H9 (cell line): ENCODE measurements around the gene USP37. TPM values are rescaled to one million over a fixed set of nuclear protein-coding genes. Genes with fewer than 3 reads are reported as not detected.

Source experiments
- DNase-seq: peaks from one replicate; pipeline ENCODE4 v3.0.0-alpha.2; 2017
- H2AFZ ChIP-seq: one replicate; pipeline ENCODE4 v1.6.1; 2013; ENCODE audit warnings: mild to moderate bottlenecking, low read length, control low read depth, moderate library complexity
- H2AK5ac ChIP-seq: 2 replicates; pipeline ENCODE4 v1.6.1; 2013; ENCODE audit warnings: low read length, control low read depth, mixed read lengths; ENCODE audit not compliant: insufficient read length
- H2BK120ac ChIP-seq: one replicate; pipeline ENCODE4 v1.6.1; 2013; ENCODE audit warnings: low read depth, mild to moderate bottlenecking, low read length, control low read depth, inconsistent platforms; ENCODE audit not compliant: poor library complexity, severe bottlenecking
- H2BK12ac ChIP-seq: 2 replicates; pipeline ENCODE4 v1.6.1; 2013; ENCODE audit warnings: low read length, control low read depth, mixed read lengths, low read depth; ENCODE audit not compliant: insufficient read length
- H2BK15ac ChIP-seq: 2 replicates; pipeline ENCODE4 v1.6.1; 2013; ENCODE audit warnings: low read depth, low read length, control low read depth
- H2BK20ac ChIP-seq: one replicate; pipeline ENCODE4 v1.6.1; 2013; ENCODE audit warnings: low read depth, mild to moderate bottlenecking, low read length, control low read depth, inconsistent platforms; ENCODE audit not compliant: poor library complexity, severe bottlenecking
- H2BK5ac ChIP-seq: 2 replicates; pipeline ENCODE4 v1.6.1; 2013; ENCODE audit warnings: low read length, control low read depth, mixed read lengths; ENCODE audit not compliant: insufficient read length
- H3K14ac ChIP-seq: 2 replicates; pipeline ENCODE4 v1.6.1; 2013; ENCODE audit warnings: low read length, control low read depth; ENCODE audit not compliant: insufficient read depth
- H3K18ac ChIP-seq: 2 replicates; pipeline ENCODE4 v1.6.1; 2013; ENCODE audit warnings: low read depth, mild to moderate bottlenecking, mixed read lengths, low read length, control low read depth; ENCODE audit not compliant: insufficient read length
- H3K23ac ChIP-seq: 2 replicates; pipeline ENCODE4 v1.6.1; 2013; ENCODE audit warnings: low read length, control low read depth, mixed read lengths, low read depth; ENCODE audit not compliant: insufficient read length
- H3K23me2 ChIP-seq: 2 replicates; pipeline ENCODE4 v1.6.1; 2013; ENCODE audit warnings: low read depth, mild to moderate bottlenecking, mixed read lengths, low read length, control low read depth; ENCODE audit not compliant: insufficient read length, poor library complexity, severe bottlenecking
- H3K27ac ChIP-seq: 2 replicates; pipeline ENCODE4 v1.5.1; 2013; ENCODE audit warnings: low read length, control low read depth, mixed read lengths, low read depth; ENCODE audit not compliant: insufficient read length
- H3K27me3 ChIP-seq: 2 replicates; pipeline ENCODE4 v1.6.1; 2013; ENCODE audit warnings: low read length, control low read depth, inconsistent platforms; ENCODE audit not compliant: insufficient read depth
- H3K4ac ChIP-seq: 2 replicates; pipeline ENCODE4 v1.6.1; 2013; ENCODE audit warnings: low read depth, mild to moderate bottlenecking, control low read depth, inconsistent platforms, low read length, moderate library complexity
- H3K4me1 ChIP-seq: 2 replicates; pipeline ENCODE4 v1.6.1; 2013; ENCODE audit warnings: low read length, control low read depth, inconsistent platforms; ENCODE audit not compliant: insufficient read depth
- H3K4me2 ChIP-seq: 2 replicates; pipeline ENCODE4 v1.6.1; 2013; ENCODE audit warnings: low read length, control low read depth, mixed read lengths; ENCODE audit not compliant: insufficient read length, insufficient read depth
- H3K56ac ChIP-seq: 2 replicates; pipeline ENCODE4 v1.6.1; 2013; ENCODE audit warnings: low read depth, mild to moderate bottlenecking, mixed read lengths, low read length, control low read depth; ENCODE audit not compliant: insufficient read length
- H3K79me1 ChIP-seq: 2 replicates; pipeline ENCODE4 v1.6.1; 2013; ENCODE audit warnings: low read depth, mild to moderate bottlenecking, moderate library complexity, low read length, control low read depth, inconsistent platforms; ENCODE audit not compliant: insufficient read depth, poor library complexity, severe bottlenecking
- H3K79me2 ChIP-seq: 2 replicates; pipeline ENCODE4 v1.6.1; 2013; ENCODE audit warnings: low read length, control low read depth, inconsistent platforms; ENCODE audit not compliant: insufficient read depth
- H3K9ac ChIP-seq: 2 replicates; pipeline ENCODE4 v1.6.1; 2013; ENCODE audit warnings: low read length, control low read depth, mixed read lengths; ENCODE audit not compliant: insufficient read length; ENCODE audit errors: extremely low read depth
- H3K9me3 ChIP-seq: one replicate; pipeline ENCODE4 v1.6.1; 2013; ENCODE audit warnings: low read depth, low read length, inconsistent platforms; ENCODE audit not compliant: control insufficient read depth
- H3T11ph ChIP-seq: one replicate; pipeline ENCODE4 v1.6.1; 2013; ENCODE audit warnings: mild to moderate bottlenecking, low read length, control low read depth, inconsistent platforms
- H4K20me1 ChIP-seq: one replicate; pipeline ENCODE4 v1.6.1; 2013; ENCODE audit not compliant: control insufficient read depth, insufficient read length, insufficient read depth
- H4K5ac ChIP-seq: 2 replicates; pipeline ENCODE4 v1.6.1; 2013; ENCODE audit warnings: low read depth, mild to moderate bottlenecking, mixed read lengths, low read length, control low read depth; ENCODE audit not compliant: insufficient read length
- H4K8ac ChIP-seq: replicated peaks from 2 replicates; pipeline ENCODE4 v1.6.1; 2013; ENCODE audit warnings: low read length, control low read depth, mixed read lengths, low read depth; ENCODE audit not compliant: insufficient read length
- H4K91ac ChIP-seq: 2 replicates; pipeline ENCODE4 v1.6.1; 2013; ENCODE audit warnings: low read depth, mild to moderate bottlenecking, moderate library complexity, mixed read lengths, low read length, control low read depth; ENCODE audit not compliant: insufficient read length
- H3K27ac Mint-ChIP-seq, 3 experiments: 2 replicates in 2 of 3; 3 replicates in 1 of 3; pipeline ENCODE4 v1.8.0; 2020 to 2021; ENCODE audit warnings: mixed read lengths in 3 of 3, mild to moderate bottlenecking in 1 of 3, moderate library complexity in 1 of 3
- H3K27me3 Mint-ChIP-seq: 2 replicates; pipeline ENCODE4 v1.8.0; 2021; ENCODE audit warnings: low read depth, mild to moderate bottlenecking, moderate library complexity, mixed read lengths
- H3K36me3 Mint-ChIP-seq, 3 experiments: 2 replicates in 2 of 3; 3 replicates in 1 of 3; pipeline ENCODE4 v1.8.0; 2020 to 2021; ENCODE audit warnings: low read depth in 3 of 3, mixed read lengths in 3 of 3; ENCODE audit not compliant: insufficient read depth in 1 of 3
- H3K4me1 Mint-ChIP-seq, 2 experiments: 2 replicates each; pipeline ENCODE4 v1.8.0; 2020; ENCODE audit warnings: mixed read lengths in 2 of 2
- H3K4me3 Mint-ChIP-seq, 2 experiments: 2 replicates in 1 of 2; 3 replicates in 1 of 2; pipeline ENCODE4 v1.8.0; 2020 to 2021; ENCODE audit warnings: mild to moderate bottlenecking in 2 of 2, mixed read lengths in 2 of 2, moderate library complexity in 1 of 2
- H3K9me3 Mint-ChIP-seq, 2 experiments: 2 replicates in 1 of 2; 3 replicates in 1 of 2; pipeline ENCODE4 v1.8.0; 2020; ENCODE audit warnings: mild to moderate bottlenecking in 2 of 2, mixed read lengths in 2 of 2, moderate library complexity in 1 of 2
- CTCF ChIP-seq: fragments of 200-600 bp; sonication (generic); conservative IDR thresholded peaks from 3 replicates; pipeline ENCODE4 v1.8.0; 2021; ENCODE audit warnings: antibody characterized with exemption, mild to moderate bottlenecking
- WGBS: extraction: QIAGEN DNeasy Blood & Tissue Kit; methylation state at CpG from one replicate; pipeline ENCODE4 v1.1.7; 2013; ENCODE audit warnings: missing lambda C conversion rate, low lambda C conversion rate, mixed read lengths; ENCODE audit not compliant: insufficient read length; ENCODE audit errors: extremely low coverage; 5-methylcytosine and 5-hydroxymethylcytosine counted together
- total RNA-seq: library from RNA; stranded (reverse); gene quantifications from 2 replicates; pipeline ENCODE4 v1.2.1, GENCODE V29; 2021

Gene USP37
- total RNA-seq, 1 experiment from 2014 or later = 34.9 TPM

- Mint-ChIP-seq H3K27ac (peak overlapping the region in 1 of 3 experiments; percentile 34; a peak in 1 of 7 replicates), H3K4me1 (peaks cover 9 to 14% of the 10 kb centered on the region in 2 experiments), H3K36me3 (peaks cover 29 to 73% (median 56%) of the 10 kb centered on the region in 3 experiments), H3K4me3 (no peak overlapping the region), H3K9me3 (peaks cover 0 to 5% of the 10 kb centered on the region in 2 experiments; a peak in 2 of 5 replicates), H3K27me3 (no peaks in the 10 kb centered on the region)
- H2BK12ac ChIP-seq = no peak overlapping the region
- H3K27me3 ChIP-seq = no peaks in the 10 kb centered on the region
- H2BK120ac ChIP-seq = no peak overlapping the region
- H3K23ac ChIP-seq = no peak overlapping the region
- H3K79me2 ChIP-seq = no peaks in the 10 kb centered on the region
- no peak overlapping the region for H2BK5ac ChIP-seq
- H3K18ac ChIP-seq = no peak overlapping the region
- no peak overlapping the region for H3K27ac ChIP-seq
- no peak overlapping the region for H3K4me2 ChIP-seq
- no peaks in the 10 kb centered on the region for H4K20me1 ChIP-seq
- no peak overlapping the region for H3K9ac ChIP-seq
- H3K79me1 ChIP-seq = no peaks in the 10 kb centered on the region
- no peak overlapping the region for H2AK5ac ChIP-seq
- H3K23me2 ChIP-seq = no peaks in the 10 kb centered on the region
- no peak overlapping the region for H3T11ph ChIP-seq
- H3K4ac ChIP-seq = no peak overlapping the region
- no CpG with 5 or more reads among the region's 1 CpG for WGBS
- no peak overlapping the region for H4K91ac ChIP-seq
- H3K14ac ChIP-seq = no peak overlapping the region
- H2BK15ac ChIP-seq = no peak overlapping the region
- no peaks in the 10 kb centered on the region for H3K9me3 ChIP-seq
- H2AFZ ChIP-seq = no peak overlapping the region
- TF ChIP-seq CTCF = no peak
- no peak overlapping the region for H4K8ac ChIP-seq
- no peak for DNase-seq
- no peak overlapping the region for H2BK20ac ChIP-seq
- H4K5ac ChIP-seq = no peak overlapping the region
- no peak overlapping the region for H3K56ac ChIP-seq
- H3K4me1 ChIP-seq = no peaks in the 10 kb centered on the region
Observed at GRCh38 chr2:218452079-218452478, 116.1 kb downstream of the USP37 start.
